ENCODE measurements around the gene F12. TPM values are rescaled to one million over a fixed set of nuclear protein-coding genes. Genes with fewer than 3 reads are reported as not detected.
A peak's percentile ranks its signal among the peaks of the same experiment; 100 is the strongest.

The F12 gene
- total RNA-seq, 1 experiment from 2014 or later, result 10.0 TPM

DNA sequence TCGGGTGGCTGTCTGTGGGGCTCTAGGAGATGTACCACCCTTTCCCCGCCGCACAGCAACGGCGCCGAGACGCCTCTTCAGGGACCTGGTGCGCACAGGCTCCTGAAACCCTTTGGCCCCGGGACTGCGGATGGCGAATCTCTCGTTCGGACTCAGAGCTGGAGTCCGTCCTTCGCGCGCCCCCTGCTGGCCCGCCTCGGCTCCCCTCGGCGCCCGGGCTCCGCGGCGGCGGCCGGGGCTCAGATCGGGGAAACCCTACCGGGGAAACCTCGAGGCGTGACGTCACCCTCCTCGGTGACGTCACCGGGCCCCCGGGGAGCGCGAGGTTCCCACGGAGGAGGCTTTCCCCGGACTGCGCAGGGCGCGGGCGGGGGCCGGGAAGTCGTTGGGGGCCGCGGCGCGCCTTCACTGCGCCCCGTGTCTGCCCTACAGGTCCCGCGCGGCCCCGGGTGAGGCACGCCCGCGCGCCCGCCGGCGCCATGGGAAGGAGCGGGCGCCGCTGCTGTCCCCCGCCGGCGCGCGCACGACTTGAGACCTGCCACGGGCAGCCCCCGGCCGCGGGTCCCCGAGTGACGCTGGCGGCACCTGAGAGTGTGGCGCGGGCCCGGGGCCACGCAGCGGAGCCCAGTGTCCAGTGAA lies 45.2 kb upstream of the F12 start (continued):
- TF ChIP-seq ZMAT4 (CRISPR knock-in tag; IDR thresholded peaks at IDR 0.05), result no peak
- TF ChIP-seq, protein P1, sequence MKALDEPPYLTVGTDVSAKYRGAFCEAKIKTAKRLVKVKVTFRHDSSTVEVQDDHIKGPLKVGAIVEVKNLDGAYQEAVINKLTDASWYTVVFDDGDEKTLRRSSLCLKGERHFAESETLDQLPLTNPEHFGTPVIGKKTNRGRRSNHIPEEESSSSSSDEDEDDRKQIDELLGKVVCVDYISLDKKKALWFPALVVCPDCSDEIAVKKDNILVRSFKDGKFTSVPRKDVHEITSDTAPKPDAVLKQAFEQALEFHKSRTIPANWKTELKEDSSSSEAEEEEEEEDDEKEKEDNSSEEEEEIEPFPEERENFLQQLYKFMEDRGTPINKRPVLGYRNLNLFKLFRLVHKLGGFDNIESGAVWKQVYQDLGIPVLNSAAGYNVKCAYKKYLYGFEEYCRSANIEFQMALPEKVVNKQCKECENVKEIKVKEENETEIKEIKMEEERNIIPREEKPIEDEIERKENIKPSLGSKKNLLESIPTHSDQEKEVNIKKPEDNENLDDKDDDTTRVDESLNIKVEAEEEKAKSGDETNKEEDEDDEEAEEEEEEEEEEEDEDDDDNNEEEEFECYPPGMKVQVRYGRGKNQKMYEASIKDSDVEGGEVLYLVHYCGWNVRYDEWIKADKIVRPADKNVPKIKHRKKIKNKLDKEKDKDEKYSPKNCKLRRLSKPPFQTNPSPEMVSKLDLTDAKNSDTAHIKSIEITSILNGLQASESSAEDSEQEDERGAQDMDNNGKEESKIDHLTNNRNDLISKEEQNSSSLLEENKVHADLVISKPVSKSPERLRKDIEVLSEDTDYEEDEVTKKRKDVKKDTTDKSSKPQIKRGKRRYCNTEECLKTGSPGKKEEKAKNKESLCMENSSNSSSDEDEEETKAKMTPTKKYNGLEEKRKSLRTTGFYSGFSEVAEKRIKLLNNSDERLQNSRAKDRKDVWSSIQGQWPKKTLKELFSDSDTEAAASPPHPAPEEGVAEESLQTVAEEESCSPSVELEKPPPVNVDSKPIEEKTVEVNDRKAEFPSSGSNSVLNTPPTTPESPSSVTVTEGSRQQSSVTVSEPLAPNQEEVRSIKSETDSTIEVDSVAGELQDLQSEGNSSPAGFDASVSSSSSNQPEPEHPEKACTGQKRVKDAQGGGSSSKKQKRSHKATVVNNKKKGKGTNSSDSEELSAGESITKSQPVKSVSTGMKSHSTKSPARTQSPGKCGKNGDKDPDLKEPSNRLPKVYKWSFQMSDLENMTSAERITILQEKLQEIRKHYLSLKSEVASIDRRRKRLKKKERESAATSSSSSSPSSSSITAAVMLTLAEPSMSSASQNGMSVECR (CRISPR knock-in tag; IDR thresholded peaks at IDR 0.05; ENCODE audit: borderline replicate concordance), result no peak
- TF ChIP-seq, protein P2, sequence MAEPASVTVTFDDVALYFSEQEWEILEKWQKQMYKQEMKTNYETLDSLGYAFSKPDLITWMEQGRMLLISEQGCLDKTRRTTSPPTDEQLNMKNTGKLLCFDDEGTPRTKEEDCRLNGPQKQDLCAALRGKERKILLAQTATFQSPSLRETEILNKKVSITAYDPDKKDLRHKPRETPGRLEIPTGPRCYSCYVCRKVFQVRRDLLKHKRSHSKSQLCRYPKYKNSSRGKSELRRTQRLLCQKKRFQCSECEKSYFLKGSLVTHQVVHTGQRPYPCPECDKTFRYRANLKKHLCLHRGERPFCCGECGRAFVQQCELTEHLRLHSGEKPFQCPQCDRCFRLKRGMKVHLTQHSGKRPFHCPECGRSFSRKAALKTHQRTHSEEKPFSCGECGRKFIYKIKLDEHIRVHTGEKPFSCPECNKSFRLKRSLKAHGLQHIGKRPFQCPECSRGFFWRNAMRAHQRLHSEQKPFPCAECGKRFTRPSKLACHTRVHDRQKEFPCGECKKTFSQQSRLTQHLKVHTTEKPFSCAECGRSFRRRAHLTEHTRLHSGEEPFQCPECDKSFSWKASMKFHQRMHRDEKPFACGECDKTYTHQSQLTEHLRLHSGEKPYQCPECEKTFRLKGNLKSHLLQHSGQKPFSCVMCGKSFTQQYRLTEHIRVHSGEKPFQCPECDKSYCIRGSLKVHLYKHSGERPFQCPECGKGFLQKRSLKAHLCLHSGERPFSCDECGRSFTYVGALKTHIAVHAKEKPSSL (CRISPR knock-in tag; conservative IDR thresholded peaks at IDR 0.05), result no peak
- no peak; the same call in 1 of the 2 replicates for TF ChIP-seq TP53 (CRISPR knock-in tag; IDR thresholded peaks at IDR 0.05)
- TF ChIP-seq, protein P3, sequence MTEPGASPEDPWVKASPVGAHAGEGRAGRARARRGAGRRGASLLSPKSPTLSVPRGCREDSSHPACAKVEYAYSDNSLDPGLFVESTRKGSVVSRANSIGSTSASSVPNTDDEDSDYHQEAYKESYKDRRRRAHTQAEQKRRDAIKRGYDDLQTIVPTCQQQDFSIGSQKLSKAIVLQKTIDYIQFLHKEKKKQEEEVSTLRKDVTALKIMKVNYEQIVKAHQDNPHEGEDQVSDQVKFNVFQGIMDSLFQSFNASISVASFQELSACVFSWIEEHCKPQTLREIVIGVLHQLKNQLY (CRISPR knock-in tag; IDR thresholded peaks at IDR 0.05), result no peak
- TF ChIP-seq, protein P4, sequence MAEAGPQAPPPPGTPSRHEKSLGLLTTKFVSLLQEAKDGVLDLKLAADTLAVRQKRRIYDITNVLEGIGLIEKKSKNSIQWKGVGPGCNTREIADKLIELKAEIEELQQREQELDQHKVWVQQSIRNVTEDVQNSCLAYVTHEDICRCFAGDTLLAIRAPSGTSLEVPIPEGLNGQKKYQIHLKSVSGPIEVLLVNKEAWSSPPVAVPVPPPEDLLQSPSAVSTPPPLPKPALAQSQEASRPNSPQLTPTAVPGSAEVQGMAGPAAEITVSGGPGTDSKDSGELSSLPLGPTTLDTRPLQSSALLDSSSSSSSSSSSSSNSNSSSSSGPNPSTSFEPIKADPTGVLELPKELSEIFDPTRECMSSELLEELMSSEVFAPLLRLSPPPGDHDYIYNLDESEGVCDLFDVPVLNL (CRISPR knock-in tag; IDR thresholded peaks at IDR 0.05; ENCODE audit: borderline replicate concordance, low read depth), result no peak
- no peak for TF ChIP-seq STAT6 (CRISPR knock-in tag; conservative IDR thresholded peaks at IDR 0.05; ENCODE audit: low read depth)
- no peak; the same call in 1 of the 2 replicates for TF ChIP-seq KAT7 (CRISPR knock-in tag; IDR thresholded peaks at IDR 0.05; ENCODE audit: borderline replicate concordance)
- no peak for TF ChIP-seq CBFB (CRISPR knock-in tag; IDR thresholded peaks at IDR 0.05; ENCODE audit: low read depth)
- TF ChIP-seq, protein P5, sequence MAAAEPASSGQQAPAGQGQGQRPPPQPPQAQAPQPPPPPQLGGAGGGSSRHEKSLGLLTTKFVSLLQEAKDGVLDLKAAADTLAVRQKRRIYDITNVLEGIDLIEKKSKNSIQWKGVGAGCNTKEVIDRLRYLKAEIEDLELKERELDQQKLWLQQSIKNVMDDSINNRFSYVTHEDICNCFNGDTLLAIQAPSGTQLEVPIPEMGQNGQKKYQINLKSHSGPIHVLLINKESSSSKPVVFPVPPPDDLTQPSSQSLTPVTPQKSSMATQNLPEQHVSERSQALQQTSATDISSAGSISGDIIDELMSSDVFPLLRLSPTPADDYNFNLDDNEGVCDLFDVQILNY (CRISPR knock-in tag; IDR thresholded peaks at IDR 0.05), result no peak
- no peak for TF ChIP-seq ETV6 (CRISPR knock-in tag; IDR thresholded peaks at IDR 0.05)
- peak; percentile 30; the same call in 1 of the 2 replicates for TF ChIP-seq ZNF423 (CRISPR knock-in tag; IDR thresholded peaks at IDR 0.05)
- TF ChIP-seq, protein P6, sequence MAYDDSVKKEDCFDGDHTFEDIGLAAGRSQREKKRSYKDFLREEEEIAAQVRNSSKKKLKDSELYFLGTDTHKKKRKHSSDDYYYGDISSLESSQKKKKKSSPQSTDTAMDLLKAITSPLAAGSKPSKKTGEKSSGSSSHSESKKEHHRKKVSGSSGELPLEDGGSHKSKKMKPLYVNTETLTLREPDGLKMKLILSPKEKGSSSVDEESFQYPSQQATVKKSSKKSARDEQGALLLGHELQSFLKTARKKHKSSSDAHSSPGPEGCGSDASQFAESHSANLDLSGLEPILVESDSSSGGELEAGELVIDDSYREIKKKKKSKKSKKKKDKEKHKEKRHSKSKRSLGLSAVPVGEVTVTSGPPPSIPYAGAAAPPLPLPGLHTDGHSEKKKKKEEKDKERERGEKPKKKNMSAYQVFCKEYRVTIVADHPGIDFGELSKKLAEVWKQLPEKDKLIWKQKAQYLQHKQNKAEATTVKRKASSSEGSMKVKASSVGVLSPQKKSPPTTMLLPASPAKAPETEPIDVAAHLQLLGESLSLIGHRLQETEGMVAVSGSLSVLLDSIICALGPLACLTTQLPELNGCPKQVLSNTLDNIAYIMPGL (CRISPR knock-in tag; IDR thresholded peaks at IDR 0.05), result peak; percentile 90
- TF ChIP-seq, protein P7, sequence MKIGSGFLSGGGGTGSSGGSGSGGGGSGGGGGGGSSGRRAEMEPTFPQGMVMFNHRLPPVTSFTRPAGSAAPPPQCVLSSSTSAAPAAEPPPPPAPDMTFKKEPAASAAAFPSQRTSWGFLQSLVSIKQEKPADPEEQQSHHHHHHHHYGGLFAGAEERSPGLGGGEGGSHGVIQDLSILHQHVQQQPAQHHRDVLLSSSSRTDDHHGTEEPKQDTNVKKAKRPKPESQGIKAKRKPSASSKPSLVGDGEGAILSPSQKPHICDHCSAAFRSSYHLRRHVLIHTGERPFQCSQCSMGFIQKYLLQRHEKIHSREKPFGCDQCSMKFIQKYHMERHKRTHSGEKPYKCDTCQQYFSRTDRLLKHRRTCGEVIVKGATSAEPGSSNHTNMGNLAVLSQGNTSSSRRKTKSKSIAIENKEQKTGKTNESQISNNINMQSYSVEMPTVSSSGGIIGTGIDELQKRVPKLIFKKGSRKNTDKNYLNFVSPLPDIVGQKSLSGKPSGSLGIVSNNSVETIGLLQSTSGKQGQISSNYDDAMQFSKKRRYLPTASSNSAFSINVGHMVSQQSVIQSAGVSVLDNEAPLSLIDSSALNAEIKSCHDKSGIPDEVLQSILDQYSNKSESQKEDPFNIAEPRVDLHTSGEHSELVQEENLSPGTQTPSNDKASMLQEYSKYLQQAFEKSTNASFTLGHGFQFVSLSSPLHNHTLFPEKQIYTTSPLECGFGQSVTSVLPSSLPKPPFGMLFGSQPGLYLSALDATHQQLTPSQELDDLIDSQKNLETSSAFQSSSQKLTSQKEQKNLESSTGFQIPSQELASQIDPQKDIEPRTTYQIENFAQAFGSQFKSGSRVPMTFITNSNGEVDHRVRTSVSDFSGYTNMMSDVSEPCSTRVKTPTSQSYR (CRISPR knock-in tag; IDR thresholded peaks at IDR 0.05), result no peak
- TF ChIP-seq PREB (CRISPR knock-in tag; IDR thresholded peaks at IDR 0.05; ENCODE audit: borderline replicate concordance), result no peak
- no peak for TF ChIP-seq SMAD3 (CRISPR knock-in tag; IDR thresholded peaks at IDR 0.05; ENCODE audit: borderline replicate concordance)
- no peak for TF ChIP-seq ZNF416 (CRISPR knock-in tag; IDR thresholded peaks at IDR 0.05)
- TF ChIP-seq, protein P8, sequence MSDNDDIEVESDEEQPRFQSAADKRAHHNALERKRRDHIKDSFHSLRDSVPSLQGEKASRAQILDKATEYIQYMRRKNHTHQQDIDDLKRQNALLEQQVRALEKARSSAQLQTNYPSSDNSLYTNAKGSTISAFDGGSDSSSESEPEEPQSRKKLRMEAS (CRISPR knock-in tag; IDR thresholded peaks at IDR 0.05), result peak; percentile 51

Measured in WTC11 (cell line).